ENCODE results near the gene SNAP29. TPM values are rescaled to one million over a fixed set of nuclear protein-coding genes. Genes with fewer than 3 reads are reported as not detected.

The SNAP29 gene
- total and polyA plus RNA-seq, 2 donors (not counting 3 experiments of a cell fraction or from before 2014, with no cell fraction given): 16.4 to 26.7 TPM

GRCh38 chr22:20865875-20866445, 7.2 kb downstream of the SNAP29 start:
- Histone ChIP-seq H3K9me3 (replicated peaks; ENCODE audit: control insufficient read depth, insufficient read depth, low read length) (no peaks in the 10 kb centered on the region), H4K20me1 (replicated peaks; ENCODE audit: control insufficient read depth, extremely low read depth, insufficient read depth, low read length) (no peaks in the 10 kb centered on the region), H3K9ac (replicated peaks; ENCODE audit: extremely low read depth, insufficient read depth, low read length) (no peak overlapping the region), H3K4me1 (ENCODE audit: control insufficient read depth, extremely low read depth, insufficient read depth, low read length) (peaks cover 4% of the 10 kb centered on the region), H3K27me3 (ENCODE audit: control insufficient read depth in 2 of 2, insufficient read depth in 2 of 2, low read length in 2 of 2) (no peaks in the 10 kb centered on the region), H3K4me3 (replicated peaks in 1 of 3; ENCODE audit: insufficient read depth in 1 of 3, low read depth in 1 of 3, low read length in 3 of 3) (no peak overlapping the region), H3K36me3 (ENCODE audit: control insufficient read depth in 2 of 2, extremely low read depth in 1 of 2, insufficient read depth in 2 of 2, low read length in 2 of 2) (peaks cover 3 to 12% of the 10 kb centered on the region in 2 experiments), H3K9me1 (replicated peaks; ENCODE audit: control insufficient read depth, extremely low read depth, insufficient read depth, low read length) (no peaks in the 10 kb centered on the region), H3K79me2 (ENCODE audit: control insufficient read depth, insufficient read depth, low read length) (peaks cover 2% of the 10 kb centered on the region), H3K4me2 (ENCODE audit: insufficient read depth, low read length) (no peak overlapping the region), H3K27ac (ENCODE audit: insufficient read depth, low read depth, low read length) (no peak overlapping the region), H2AFZ (ENCODE audit: low read depth, low read length) (no peak overlapping the region)
- TF ChIP-seq GATA2 (IDR thresholded peaks at IDR 0.05; ENCODE audit: insufficient read depth, insufficient read length, low read depth, low read length) (no peak), JUN (IDR thresholded peaks at IDR 0.05; ENCODE audit: borderline replicate concordance, insufficient read depth, insufficient read length, low read depth) (no peak), EZH2 (IDR thresholded peaks at IDR 0.05; ENCODE audit: borderline replicate concordance, low read depth, low read length, severe bottlenecking) (no peak)
- DNase-seq (ENCODE audit: low read depth, low spot score): no peak
- CTCF ChIA-PET: interaction anchor here (0.9 to 2.7 kb wide), 3 partner anchors 20 to 51 kb away, joined by 3 to 14 read pairs (median 3); partner anchors contain the start of gene CRKL
- POLR2A ChIA-PET: no interaction called here
- no peak for FAIRE-seq
- intact Hi-C loops (cut with micrococcal nuclease) (no loop called here), dilution Hi-C loops (cut with MboI; ENCODE audit: extremely low pct_ligation_motif_present, low sequenced_read_pairs) (no loop called here)
- BruUV-seq (replicated peaks): no TSS peak

GRCh38 chr22:20866736-20867135, 7.9 kb downstream of the SNAP29 start:
- Histone ChIP-seq H3K27me3 (ENCODE audit: control insufficient read depth in 2 of 2, insufficient read depth in 2 of 2, low read length in 2 of 2) (no peaks in the 10 kb centered on the region), H3K79me2 (ENCODE audit: control insufficient read depth, insufficient read depth, low read length) (peaks cover 2% of the 10 kb centered on the region), H3K36me3 (ENCODE audit: control insufficient read depth in 2 of 2, extremely low read depth in 1 of 2, insufficient read depth in 2 of 2, low read length in 2 of 2) (peaks cover 3 to 12% of the 10 kb centered on the region in 2 experiments), H3K4me3 (replicated peaks in 1 of 3; ENCODE audit: insufficient read depth in 1 of 3, low read depth in 1 of 3, low read length in 3 of 3) (no peak overlapping the region), H3K4me2 (ENCODE audit: insufficient read depth, low read length) (no peak overlapping the region), H3K9me1 (replicated peaks; ENCODE audit: control insufficient read depth, extremely low read depth, insufficient read depth, low read length) (no peaks in the 10 kb centered on the region), H3K9me3 (replicated peaks; ENCODE audit: control insufficient read depth, insufficient read depth, low read length) (no peaks in the 10 kb centered on the region), H3K27ac (ENCODE audit: insufficient read depth, low read depth, low read length) (no peak overlapping the region), H2AFZ (ENCODE audit: low read depth, low read length) (no peak overlapping the region), H4K20me1 (replicated peaks; ENCODE audit: control insufficient read depth, extremely low read depth, insufficient read depth, low read length) (no peaks in the 10 kb centered on the region), H3K4me1 (ENCODE audit: control insufficient read depth, extremely low read depth, insufficient read depth, low read length) (peaks cover 4% of the 10 kb centered on the region), H3K9ac (replicated peaks; ENCODE audit: extremely low read depth, insufficient read depth, low read length) (no peak overlapping the region)
- TF ChIP-seq EZH2 (IDR thresholded peaks at IDR 0.05; ENCODE audit: borderline replicate concordance, low read depth, low read length, severe bottlenecking) (no peak), POLR2AphosphoS5 (IDR thresholded peaks at IDR 0.05; ENCODE audit: insufficient read depth, low read depth, low read length) (no peak), JUN (IDR thresholded peaks at IDR 0.05; ENCODE audit: borderline replicate concordance, insufficient read depth, insufficient read length, low read depth) (no peak), CTCF (IDR thresholded peaks at IDR 0.05; ENCODE audit: extremely low read depth in 1 of 2, insufficient read depth in 1 of 2, low read depth in 1 of 2, low read length in 2 of 2) (no peak), GATA2 (IDR thresholded peaks at IDR 0.05; ENCODE audit: insufficient read depth, insufficient read length, low read depth, low read length) (no peak), FOS (IDR thresholded peaks at IDR 0.05; ENCODE audit: borderline replicate concordance, insufficient read depth, low read length) (no peak)
- POLR2A ChIA-PET: no interaction called here
- DNase-seq (ENCODE audit: low read depth, low spot score) (no peak), FAIRE-seq (no peak)
- BruUV-seq (replicated peaks): no TSS peak
- CTCF ChIA-PET: interaction anchor here (1.7 to 2.7 kb wide), 2 partner anchors 19 to 63 kb away, joined by 4 to 14 read pairs; no protein-coding TSS in a partner anchor
- dilution Hi-C loops (cut with MboI; ENCODE audit: extremely low pct_ligation_motif_present, low sequenced_read_pairs): no loop called here
- intact Hi-C loops (cut with micrococcal nuclease): no loop called here

Data from endothelial cell of umbilical vein (primary cell).